ENCODE results near the gene EXOC3L4.

GRCh38 chr14:103058164-103059055, 36.1 kb upstream of the EXOC3L4 start:
- TF ChIP-seq CTCF (IDR thresholded peaks at IDR 0.05 in 8 of 11, conservative IDR thresholded peaks at IDR 0.05 in 3 of 11) (no peak), POLR2A (IDR thresholded peaks at IDR 0.05) (no peak)
